Left ventricle myocardium inferior (tissue), 1 donor: ENCODE measurements around the gene MAGEL2. TPM values are rescaled to one million over a fixed set of nuclear protein-coding genes. Genes with fewer than 3 reads are reported as not detected.

Source experiments
- DNase-seq: peaks from one replicate; pipeline ENCODE4 v3.0.0-alpha.2; 2020
- H3K27ac ChIP-seq: fragments of 200-600 bp; replicated peaks from 2 replicates; pipeline ENCODE4 v1.8.0; 2021
- H3K27me3 ChIP-seq: fragments of 200-600 bp; 2 replicates; pipeline ENCODE4 v1.8.0; 2021; ENCODE audit warnings: low read depth
- H3K36me3 ChIP-seq: fragments of 200-600 bp; 2 replicates; pipeline ENCODE4 v1.8.0; 2021
- H3K4me1 ChIP-seq: fragments of 200-600 bp; 2 replicates; pipeline ENCODE4 v1.8.0; 2021
- H3K4me3 ChIP-seq: fragments of 200-600 bp; 2 replicates; pipeline ENCODE4 v1.8.0; 2021; ENCODE audit warnings: mild to moderate bottlenecking, moderate library complexity
- H3K9me3 ChIP-seq: fragments of 200-600 bp; replicated peaks from 2 replicates; pipeline ENCODE4 v1.8.0; 2021
- CTCF ChIP-seq: fragments of 200-600 bp; IDR thresholded peaks from 2 replicates; pipeline ENCODE4 v1.8.0; 2021; ENCODE audit warnings: antibody characterized with exemption, mild to moderate bottlenecking, borderline replicate concordance
- intact Hi-C: fragments of 100-400 bp; cut with micrococcal nuclease; formaldehyde crosslinking; loops from one replicate; pipeline ENCODE4 v1.11.0; 2022
- long read RNA-seq: library from polyadenylated mRNA; unstranded; transcript quantifications from one replicate; pipeline ENCODE4 v2.0.0, GENCODE V29; 2021
- total RNA-seq: library from RNA; stranded (reverse); fragmentation: NEBNext Ultra II Directional; extraction: Animal tissue kit (Norgen Biotek cat#: 25700); gene quantifications from one replicate; pipeline ENCODE4 v1.2.1, GENCODE V29; 2021
- donor health status: DM: no; HTN: yes; CAD: no; lungs with severe emphysema.

The MAGEL2 gene
- total RNA-seq: not detected
- long read RNA-seq: 0 reads

DNA sequence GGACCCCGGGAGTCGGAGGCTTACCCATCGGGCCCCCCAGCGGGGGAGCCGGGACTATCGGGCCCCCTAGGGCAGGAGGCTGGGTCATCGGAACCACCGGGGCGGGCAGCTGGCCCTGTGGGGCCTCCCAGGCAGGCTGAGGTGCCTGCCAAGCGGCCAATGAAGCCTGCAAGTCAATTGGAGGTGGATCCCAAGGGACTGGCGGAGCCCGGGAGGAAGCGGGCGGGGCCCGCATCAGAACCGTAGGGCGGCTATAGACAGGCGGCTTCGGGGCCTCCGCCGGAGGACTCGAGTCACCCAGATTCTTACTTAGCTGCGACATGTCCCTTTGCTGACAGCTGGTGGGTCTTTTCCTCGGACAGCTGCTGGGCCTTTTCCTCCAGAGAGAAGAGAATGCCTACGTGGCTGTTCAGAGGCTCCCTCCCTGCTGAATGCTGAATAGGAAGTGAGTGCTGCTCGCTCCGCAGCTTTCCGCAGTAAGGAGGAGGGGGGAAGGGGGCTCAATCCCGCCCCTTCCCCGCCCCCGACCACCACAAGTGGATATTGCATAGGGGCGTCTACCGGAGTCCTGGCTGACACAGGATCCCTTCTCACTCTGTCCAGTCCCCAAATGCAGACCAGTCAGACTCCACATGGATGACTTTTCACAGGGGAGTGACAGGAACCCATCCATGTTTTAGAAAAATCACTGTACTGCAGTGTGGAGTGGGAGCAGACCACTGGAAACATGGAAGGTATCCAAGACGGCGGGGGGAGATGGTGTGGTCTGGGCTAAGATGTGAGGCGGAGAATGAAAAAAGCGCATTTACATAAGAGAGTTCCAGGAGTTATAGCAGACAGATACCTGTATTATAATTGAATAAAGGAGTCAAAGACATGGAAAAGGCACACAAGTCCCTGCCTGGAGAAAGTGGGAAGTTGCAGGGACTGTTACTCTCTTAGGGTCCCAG lies at the start of gene MAGEL2:
MAGEL2 (minus strand) TSS at position 447 of the 950 bp plus-strand sequence; CDS start at position 322, 125 bp downstream.
- Histone ChIP-seq H3K36me3 (no peaks in the 10 kb centered on the region), H3K9me3 (no peaks in the 10 kb centered on the region), H3K27me3 (peaks cover 87% of the 10 kb centered on the region), H3K4me1 (no peaks in the 10 kb centered on the region), H3K4me3 (peak within 1 kb of the TSS; percentile 54), H3K27ac (no peak within 1 kb of the TSS)
- intact Hi-C loops: loop anchor here (10.0 kb wide), 1 partner anchor 227 kb away; no protein-coding TSS in a partner anchor
- TF ChIP-seq CTCF: no peak
- no peak for DNase-seq

DNA sequence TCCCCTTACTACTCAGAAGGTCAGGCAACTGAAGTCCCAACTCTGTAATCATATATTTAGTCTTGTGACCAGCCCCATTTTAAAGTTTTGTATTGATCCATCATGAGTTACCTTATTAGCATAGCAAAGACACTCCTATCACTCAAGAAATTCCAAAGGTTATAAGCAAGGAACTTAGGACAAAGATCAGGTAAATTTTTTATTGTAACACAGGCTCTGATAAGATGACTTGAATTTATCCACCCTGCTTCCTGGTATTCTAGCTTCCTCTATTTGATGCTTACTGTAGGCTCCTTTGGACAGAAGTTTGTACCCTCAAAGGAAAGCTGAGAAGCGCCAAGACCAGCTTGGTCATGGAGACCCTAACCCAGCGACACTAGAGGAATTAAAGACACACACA lies 47.6 kb upstream of the MAGEL2 start:
- no peaks in the 10 kb centered on the region for H3K9me3 ChIP-seq
- no peak for DNase-seq
- H3K4me3 ChIP-seq: no peak overlapping the region
- H3K4me1 ChIP-seq: no peaks in the 10 kb centered on the region
- no peak for TF ChIP-seq CTCF
- H3K27ac ChIP-seq: no peak overlapping the region
- no peaks in the 10 kb centered on the region for H3K36me3 ChIP-seq
- intact Hi-C loops: no loop called here
- H3K27me3 ChIP-seq: no peaks in the 10 kb centered on the region

DNA sequence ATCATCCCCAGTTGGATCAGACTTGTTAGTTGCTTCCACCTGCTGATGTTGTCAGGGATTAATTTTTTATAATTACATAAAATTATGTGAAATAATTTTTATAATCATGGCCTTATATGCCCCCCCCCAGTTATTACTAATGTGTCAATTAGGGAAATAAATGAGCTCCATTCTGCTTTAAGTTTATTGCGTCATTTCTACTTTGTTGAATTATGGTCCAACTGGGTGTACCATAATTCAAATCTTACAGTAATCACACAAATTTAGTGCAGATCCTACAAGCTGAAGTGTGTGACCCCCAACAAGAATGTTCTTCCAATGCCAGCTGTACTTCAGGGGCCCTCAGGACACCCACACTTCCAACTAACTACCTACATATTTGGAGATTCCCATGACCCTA lies 46.9 kb upstream of the MAGEL2 start:
- no peak for TF ChIP-seq CTCF
- intact Hi-C loops: no loop called here
- no peak for DNase-seq
- no peaks in the 10 kb centered on the region for H3K4me1 ChIP-seq
- no peak overlapping the region for H3K4me3 ChIP-seq
- no peaks in the 10 kb centered on the region for H3K27me3 ChIP-seq
- H3K9me3 ChIP-seq: no peaks in the 10 kb centered on the region
- H3K27ac ChIP-seq: no peak overlapping the region
- H3K36me3 ChIP-seq: no peaks in the 10 kb centered on the region

GRCh38 chr15:23690450-23690852 lies 42.8 kb upstream of the MAGEL2 start:
- no peak for TF ChIP-seq CTCF
- no peaks in the 10 kb centered on the region for H3K36me3 ChIP-seq
- no peaks in the 10 kb centered on the region for H3K9me3 ChIP-seq
- intact Hi-C loops: no loop called here
- no peak overlapping the region for H3K4me3 ChIP-seq
- peak overlapping the region; percentile 44 for H3K27ac ChIP-seq
- peaks cover 5% of the 10 kb centered on the region for H3K4me1 ChIP-seq
- DNase-seq: peak; percentile 50
- peaks cover 21% of the 10 kb centered on the region for H3K27me3 ChIP-seq

GRCh38 chr15:23690015-23690414 lies 42.3 kb upstream of the MAGEL2 start:
- intact Hi-C loops: no loop called here
- peaks cover 6% of the 10 kb centered on the region for H3K4me1 ChIP-seq
- TF ChIP-seq CTCF: no peak

More at GRCh38 chr15:23690015-23690414, 42.3 kb upstream of the MAGEL2 start:
- Histone ChIP-seq H3K36me3 (no peaks in the 10 kb centered on the region), H3K27ac (peak overlapping the region; percentile 44), H3K9me3 (no peaks in the 10 kb centered on the region), H3K27me3 (peaks cover 21% of the 10 kb centered on the region), H3K4me3 (no peak overlapping the region)
- no peak for DNase-seq
